ENCODE results near the gene XPO5.

The XPO5 gene

GRCh38 chr6:43497689-43498088 is 78.1 kb downstream of the XPO5 start:
- no peak for DNase-seq (ENCODE audit: extremely low read depth, low read depth)
- TF ChIP-seq, protein P1, sequence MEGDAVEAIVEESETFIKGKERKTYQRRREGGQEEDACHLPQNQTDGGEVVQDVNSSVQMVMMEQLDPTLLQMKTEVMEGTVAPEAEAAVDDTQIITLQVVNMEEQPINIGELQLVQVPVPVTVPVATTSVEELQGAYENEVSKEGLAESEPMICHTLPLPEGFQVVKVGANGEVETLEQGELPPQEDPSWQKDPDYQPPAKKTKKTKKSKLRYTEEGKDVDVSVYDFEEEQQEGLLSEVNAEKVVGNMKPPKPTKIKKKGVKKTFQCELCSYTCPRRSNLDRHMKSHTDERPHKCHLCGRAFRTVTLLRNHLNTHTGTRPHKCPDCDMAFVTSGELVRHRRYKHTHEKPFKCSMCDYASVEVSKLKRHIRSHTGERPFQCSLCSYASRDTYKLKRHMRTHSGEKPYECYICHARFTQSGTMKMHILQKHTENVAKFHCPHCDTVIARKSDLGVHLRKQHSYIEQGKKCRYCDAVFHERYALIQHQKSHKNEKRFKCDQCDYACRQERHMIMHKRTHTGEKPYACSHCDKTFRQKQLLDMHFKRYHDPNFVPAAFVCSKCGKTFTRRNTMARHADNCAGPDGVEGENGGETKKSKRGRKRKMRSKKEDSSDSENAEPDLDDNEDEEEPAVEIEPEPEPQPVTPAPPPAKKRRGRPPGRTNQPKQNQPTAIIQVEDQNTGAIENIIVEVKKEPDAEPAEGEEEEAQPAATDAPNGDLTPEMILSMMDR (IDR thresholded peaks at IDR 0.05; ENCODE audit: low read depth, low read length, missing control alignments): no peak
- no peak overlapping the region for H3K4me3 ChIP-seq (replicated peaks; ENCODE audit: low read depth, low read length)

- H3K4me3 ChIP-seq (replicated peaks; ENCODE audit: low read depth, low read length): no peak overlapping the region
- no peak for DNase-seq (ENCODE audit: extremely low read depth, low read depth)
- TF ChIP-seq, protein P1 (IDR thresholded peaks at IDR 0.05; ENCODE audit: low read depth, low read length, missing control alignments): no peak
Observed at GRCh38 chr6:43497129-43497396, 78.8 kb downstream of the XPO5 start.

DNA sequence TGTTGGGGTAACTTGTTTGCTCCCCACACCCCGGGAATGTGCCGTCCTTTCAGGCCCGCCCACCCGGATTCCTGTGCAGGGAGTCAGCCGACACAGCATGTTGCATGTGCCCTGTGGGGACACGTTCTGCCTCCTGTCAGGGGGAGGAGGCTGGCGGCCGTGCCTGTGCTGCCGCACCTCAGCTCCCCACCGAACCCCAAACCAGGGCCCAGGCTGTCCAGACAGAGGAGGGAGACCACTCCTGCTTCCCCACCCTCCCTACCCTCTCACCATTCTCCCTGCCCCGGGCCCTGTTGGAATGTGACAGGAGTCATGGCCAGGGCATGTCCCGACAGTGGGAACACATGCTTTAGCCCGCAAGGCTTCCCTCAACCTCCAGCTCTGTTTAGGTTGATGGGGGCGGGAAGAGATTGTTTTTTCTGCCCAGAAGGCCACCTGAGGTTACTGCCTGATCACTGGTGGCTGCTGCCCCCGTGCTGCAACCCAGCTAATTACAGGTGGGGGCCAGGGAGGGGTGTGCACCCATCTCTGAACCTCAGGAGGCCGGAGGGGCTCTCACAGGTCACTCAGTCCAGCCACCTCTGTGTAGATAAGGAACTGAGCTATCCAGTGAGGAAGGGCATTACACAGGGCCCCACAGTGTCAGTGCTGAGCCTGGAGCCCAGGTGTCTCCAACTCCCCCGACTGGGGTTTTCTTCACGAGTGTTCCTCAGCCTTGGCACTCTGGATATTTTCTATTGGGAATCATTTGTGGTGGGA is 79.3 kb downstream of the XPO5 start:
- no peak for DNase-seq (ENCODE audit: extremely low read depth, low read depth)
- TF ChIP-seq, protein P1 (IDR thresholded peaks at IDR 0.05; ENCODE audit: low read depth, low read length, missing control alignments): peak; percentile 70
- H3K4me3 ChIP-seq (replicated peaks; ENCODE audit: low read depth, low read length): 0 out of 2 replicates have a peak overlapping the region, but pooled peaks have one; percentile 2

GRCh38 chr6:43495409-43495941 is 80.4 kb downstream of the XPO5 start:
- DNase-seq (ENCODE audit: extremely low read depth, low read depth): no peak
- TF ChIP-seq, protein P1 (IDR thresholded peaks at IDR 0.05; ENCODE audit: low read depth, low read length, missing control alignments): peak; percentile 24
- no peak overlapping the region for H3K4me3 ChIP-seq (replicated peaks; ENCODE audit: low read depth, low read length)

DNA sequence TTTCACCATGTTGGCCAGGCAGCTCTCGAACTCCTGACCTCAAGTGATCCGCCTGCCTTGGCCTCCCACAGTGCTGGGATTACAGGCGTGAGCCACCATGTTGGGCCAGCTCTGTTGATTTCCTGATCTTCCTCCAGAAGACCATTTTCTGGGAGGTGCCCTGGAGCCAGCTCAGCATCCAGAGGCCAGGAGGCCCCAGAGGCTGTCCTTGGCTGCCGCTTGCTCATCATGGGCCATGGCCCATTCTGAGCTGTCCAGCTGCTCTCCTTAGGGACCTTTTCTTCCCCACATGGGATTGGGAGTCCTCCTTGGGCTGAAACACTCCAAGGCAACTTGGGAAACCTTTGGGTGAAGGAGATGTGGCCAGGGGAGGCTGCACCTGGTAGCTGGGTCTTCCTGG is 81.1 kb downstream of the XPO5 start:
- DNase-seq (ENCODE audit: extremely low read depth, low read depth): no peak
- no peak overlapping the region for H3K4me3 ChIP-seq (replicated peaks; ENCODE audit: low read depth, low read length)
- TF ChIP-seq, protein P1 (IDR thresholded peaks at IDR 0.05; ENCODE audit: low read depth, low read length, missing control alignments): no peak

DNA sequence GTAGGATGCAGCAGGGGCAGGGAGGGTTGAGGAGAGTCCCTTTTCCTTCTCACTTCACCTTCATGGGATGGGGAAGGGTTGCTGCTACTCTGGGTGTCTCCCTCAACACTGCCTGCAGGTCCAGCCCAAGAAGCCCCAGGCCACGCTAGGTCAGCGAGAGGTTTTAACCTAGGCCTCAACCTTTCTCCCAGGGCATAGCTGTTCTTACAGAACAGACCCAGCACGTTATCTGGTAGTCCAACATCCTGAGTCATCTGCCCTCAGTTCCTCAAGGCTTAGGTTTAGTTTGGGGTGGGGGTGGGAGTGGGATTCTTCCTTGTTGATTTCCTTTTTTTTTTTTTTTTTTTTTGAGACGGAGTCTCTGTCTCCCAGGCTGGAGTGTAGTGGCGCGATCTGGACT is 81.5 kb downstream of the XPO5 start:
- no peak for DNase-seq (ENCODE audit: extremely low read depth, low read depth)
- no peak overlapping the region for H3K4me3 ChIP-seq (replicated peaks; ENCODE audit: low read depth, low read length)
- TF ChIP-seq, protein P1 (IDR thresholded peaks at IDR 0.05; ENCODE audit: low read depth, low read length, missing control alignments): no peak

GRCh38 chr6:43493833-43494232 is 82.0 kb downstream of the XPO5 start:
- no peak overlapping the region for H3K4me3 ChIP-seq (replicated peaks; ENCODE audit: low read depth, low read length)
- DNase-seq (ENCODE audit: extremely low read depth, low read depth): no peak
- TF ChIP-seq, protein P1 (IDR thresholded peaks at IDR 0.05; ENCODE audit: low read depth, low read length, missing control alignments): no peak
